ENCODE data around the gene CBX3. TPM values are rescaled to one million over a fixed set of nuclear protein-coding genes. Genes with fewer than 3 reads are reported as not detected.

Gene CBX3
- total RNA-seq, 4 donors from 2014 or later = 41.6 to 72.3 (median 55.6) TPM

- intact Hi-C loops (cut with DNase I) = no loop called here
- H3K4me1 ChIP-seq = peaks cover 30 to 44% of the 10 kb centered on the region in 2 donors
- H3K36me3 ChIP-seq = peaks cover 16 to 17% of the 10 kb centered on the region in 2 donors
- H3K9me3 ChIP-seq = no peaks in the 10 kb centered on the region
- TF ChIP-seq POLR2A (IDR thresholded peaks at IDR 0.05) = peak; percentile 100
- TF ChIP-seq, protein P1, sequence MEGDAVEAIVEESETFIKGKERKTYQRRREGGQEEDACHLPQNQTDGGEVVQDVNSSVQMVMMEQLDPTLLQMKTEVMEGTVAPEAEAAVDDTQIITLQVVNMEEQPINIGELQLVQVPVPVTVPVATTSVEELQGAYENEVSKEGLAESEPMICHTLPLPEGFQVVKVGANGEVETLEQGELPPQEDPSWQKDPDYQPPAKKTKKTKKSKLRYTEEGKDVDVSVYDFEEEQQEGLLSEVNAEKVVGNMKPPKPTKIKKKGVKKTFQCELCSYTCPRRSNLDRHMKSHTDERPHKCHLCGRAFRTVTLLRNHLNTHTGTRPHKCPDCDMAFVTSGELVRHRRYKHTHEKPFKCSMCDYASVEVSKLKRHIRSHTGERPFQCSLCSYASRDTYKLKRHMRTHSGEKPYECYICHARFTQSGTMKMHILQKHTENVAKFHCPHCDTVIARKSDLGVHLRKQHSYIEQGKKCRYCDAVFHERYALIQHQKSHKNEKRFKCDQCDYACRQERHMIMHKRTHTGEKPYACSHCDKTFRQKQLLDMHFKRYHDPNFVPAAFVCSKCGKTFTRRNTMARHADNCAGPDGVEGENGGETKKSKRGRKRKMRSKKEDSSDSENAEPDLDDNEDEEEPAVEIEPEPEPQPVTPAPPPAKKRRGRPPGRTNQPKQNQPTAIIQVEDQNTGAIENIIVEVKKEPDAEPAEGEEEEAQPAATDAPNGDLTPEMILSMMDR (IDR thresholded peaks at IDR 0.05) = peak in 2 of 6 experiments; percentile 9 to 16
- no peaks in the 10 kb centered on the region for H3K27me3 ChIP-seq
- peak within 1 kb of the TSS; percentile 99 to 100 (median 99) for H3K27ac ChIP-seq
- peak; percentile 98 for DNase-seq
- H3K4me3 ChIP-seq (replicated peaks in 1 of 3) = peak within 1 kb of the TSS; percentile 61 to 96 (median 86)
- 1% methylated on average over 45 to 50 of the region's 71 CpGs for WGBS, 2 donors
Observed at GRCh38 chr7:26200444-26201246, 900 bp upstream of the CBX3 start, which contains the start of gene HNRNPA2B1. TSS of gene HNRNPA2B1 (minus strand) at chr7:26200746. CDS start at chr7:26200577, 169 bp downstream.

- no peaks in the 10 kb centered on the region for H3K27me3 ChIP-seq
- WGBS, 2 donors = 1% methylated on average over 17 to 35 of the region's 68 CpGs
- intact Hi-C loops (cut with DNase I) = no loop called here
- H3K36me3 ChIP-seq = peaks cover 8 to 11% of the 10 kb centered on the region in 2 donors
- H3K4me3 ChIP-seq (replicated peaks in 1 of 3) = peak overlapping the region; percentile 50 to 90 (median 86)
- TF ChIP-seq POLR2A (IDR thresholded peaks at IDR 0.05) = no peak
- TF ChIP-seq, protein P1 (IDR thresholded peaks at IDR 0.05) = no peak
- DNase-seq = peak; percentile 54 to 61
- H3K4me1 ChIP-seq = peaks cover 23 to 28% of the 10 kb centered on the region in 2 donors
- no peaks in the 10 kb centered on the region for H3K9me3 ChIP-seq
- H3K27ac ChIP-seq = peak overlapping the region; percentile 99 to 100 (median 99)
Observed at GRCh38 chr7:26202019-26202990, 760 bp downstream of the CBX3 start.

GRCh38 chr7:26203016-26203415 lies 1.5 kb downstream of the CBX3 start:
- 7 to 12% methylated on average over 2 of the region's 2 CpGs for WGBS, 2 donors
- H3K27ac ChIP-seq = peak overlapping the region in 1 of 3 donors; percentile 100
- peak overlapping the region in 1 of 3 donors; percentile 86 for H3K4me3 ChIP-seq (replicated peaks in 1 of 3)
- no peaks in the 10 kb centered on the region for H3K9me3 ChIP-seq
- intact Hi-C loops (cut with DNase I) = no loop called here
- peaks cover 18 to 25% of the 10 kb centered on the region in 2 donors for H3K4me1 ChIP-seq
- no peak for DNase-seq
- TF ChIP-seq POLR2A (IDR thresholded peaks at IDR 0.05) = no peak
- TF ChIP-seq, protein P1 (IDR thresholded peaks at IDR 0.05) = no peak
- H3K36me3 ChIP-seq = peaks cover 14 to 18% of the 10 kb centered on the region in 2 donors
- H3K27me3 ChIP-seq = no peaks in the 10 kb centered on the region

DNA sequence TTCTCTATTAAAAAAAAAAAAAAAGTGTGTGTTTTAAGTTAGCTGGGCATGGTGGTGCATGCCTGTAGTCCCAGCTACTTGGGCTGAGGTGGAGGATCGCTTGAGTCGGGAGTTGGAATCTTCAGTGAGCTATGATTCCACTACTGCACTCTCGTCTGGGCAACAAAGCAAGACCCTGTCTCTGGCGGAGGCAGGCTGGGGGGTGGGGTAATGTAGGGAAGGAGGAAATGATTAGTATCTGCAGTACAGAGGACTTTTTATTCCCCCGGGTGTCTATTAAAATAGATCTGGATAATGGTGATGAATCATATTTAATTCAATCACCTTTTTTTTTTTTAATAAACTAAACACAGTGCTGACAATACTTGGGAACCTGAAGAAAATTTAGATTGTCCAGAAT lies 6.5 kb downstream of the CBX3 start:
- TF ChIP-seq POLR2A (IDR thresholded peaks at IDR 0.05) = no peak
- H3K4me1 ChIP-seq = peaks cover 17 to 22% of the 10 kb centered on the region in 2 donors
- WGBS, 2 donors = 65 to 68% methylated on average over 5 of the region's 5 CpGs
- no peaks in the 10 kb centered on the region for H3K9me3 ChIP-seq
- intact Hi-C loops (cut with DNase I) = no loop called here
- no peaks in the 10 kb centered on the region for H3K27me3 ChIP-seq
- H3K36me3 ChIP-seq = peaks cover 40 to 59% of the 10 kb centered on the region in 2 donors
- DNase-seq = no peak
- H3K27ac ChIP-seq = no peak overlapping the region
- H3K4me3 ChIP-seq (replicated peaks in 1 of 3) = no peak overlapping the region

Measured in thyroid gland (tissue), 4 donors.